HG03460 (cell line): ENCODE measurements around the gene MOGAT1.
"Not testable (repeated sequence)": the region's sequence is repeated elsewhere in the genome, so short reads cannot be mapped to it uniquely, and the experiment has no call there.

Source experiments
- ATAC-seq: cut with Tn5 transposase; IDR thresholded peaks from one replicate; pipeline ENCODE4 v1.9.1; 2021; ENCODE audit not compliant: unreplicated experiment

Gene MOGAT1

GRCh38 chr2:222709191-222709891 lies 37.9 kb downstream of the MOGAT1 start:
- peak; percentile 63 for ATAC-seq

GRCh38 chr2:222710736-222711135 lies 39.3 kb downstream of the MOGAT1 start:
- no peak for ATAC-seq

- ATAC-seq: no peak
Observed at GRCh38 chr2:222711315-222711940, 40.0 kb downstream of the MOGAT1 start.

- ATAC-seq: no peak
Observed at GRCh38 chr2:222713002-222713401, 41.5 kb downstream of the MOGAT1 start.

DNA sequence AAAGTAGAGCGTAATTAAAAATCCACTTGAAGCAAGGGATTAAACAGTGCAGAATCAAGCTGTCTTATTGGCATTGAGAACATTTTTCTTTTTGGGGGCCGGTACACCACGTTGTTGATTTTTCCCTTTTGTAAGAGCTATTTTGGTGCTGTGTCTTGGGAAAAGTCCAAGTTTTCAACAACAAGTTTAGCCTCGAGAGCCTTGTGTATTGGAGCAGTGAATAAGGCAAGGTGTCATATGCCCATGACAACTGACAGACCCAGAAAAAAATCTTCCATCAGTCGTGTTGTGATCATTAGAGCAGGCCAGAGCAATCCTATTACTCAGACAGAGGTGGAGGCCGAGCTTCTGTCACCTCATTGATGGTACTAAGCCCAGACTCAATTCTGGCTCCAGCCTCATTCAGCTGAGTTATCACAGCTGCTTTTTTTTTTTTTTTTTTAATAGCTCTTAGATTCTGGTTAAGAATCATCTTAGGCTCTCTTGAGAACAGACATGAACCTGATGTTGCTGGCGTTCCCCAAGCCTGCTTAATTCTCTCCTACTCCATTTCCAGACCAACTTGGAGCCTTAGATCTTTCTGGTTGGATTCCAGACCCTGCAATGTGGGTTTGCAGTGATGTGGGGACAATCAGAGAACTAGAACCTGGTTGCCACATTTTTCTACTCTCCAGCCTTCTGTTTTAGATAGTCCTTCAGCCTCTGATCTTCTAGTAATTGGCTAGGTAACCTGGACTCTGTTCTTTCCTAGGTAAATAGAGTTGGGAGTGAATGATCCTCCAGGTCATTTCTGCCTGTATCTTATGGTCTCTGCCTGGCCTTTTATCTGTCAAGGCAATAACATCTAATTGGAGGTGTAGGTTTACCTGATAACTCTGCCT lies 43.1 kb downstream of the MOGAT1 start:
- ATAC-seq: no peak

- peak; percentile 43 for ATAC-seq
Observed at GRCh38 chr2:222715742-222716141, 44.3 kb downstream of the MOGAT1 start.

DNA sequence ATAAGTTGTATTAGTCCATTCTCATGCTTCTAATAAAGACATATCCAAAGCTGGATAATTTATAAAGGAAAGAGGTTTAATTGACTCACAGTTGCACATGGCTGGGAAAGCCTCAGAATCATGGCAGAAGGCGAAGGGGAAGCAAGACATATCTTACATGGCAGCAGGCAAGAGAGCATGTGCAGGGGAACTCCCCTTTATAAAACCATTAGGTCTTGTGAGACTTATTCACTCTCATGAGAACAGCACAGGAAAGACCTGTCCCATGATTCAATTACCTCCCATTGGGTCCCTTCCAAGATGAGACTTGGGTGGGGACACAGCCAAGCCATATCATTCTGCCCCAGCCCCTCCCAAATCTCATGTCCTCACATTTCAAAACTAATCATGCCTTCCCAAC lies 48.3 kb downstream of the MOGAT1 start:
- ATAC-seq: not testable (repeated sequence)

DNA sequence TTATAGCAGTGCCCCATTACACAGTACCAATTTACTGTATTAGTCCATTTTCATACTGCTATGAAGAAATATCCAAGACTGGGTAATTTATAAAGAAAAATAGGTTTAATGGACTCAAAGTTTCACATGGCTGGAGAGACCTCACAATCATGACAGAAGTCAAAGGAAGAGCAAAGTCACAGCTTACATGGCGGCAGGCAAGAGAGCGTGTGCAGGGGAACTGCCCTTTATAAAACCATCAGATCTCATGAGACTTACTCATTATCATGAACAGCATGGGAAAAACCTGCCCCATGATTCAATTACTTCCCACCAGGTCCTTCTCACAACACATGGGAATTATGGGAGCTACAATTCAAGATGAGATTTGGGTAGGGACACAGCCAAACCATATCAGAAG lies 50.1 kb downstream of the MOGAT1 start:
- not testable (repeated sequence) for ATAC-seq

DNA sequence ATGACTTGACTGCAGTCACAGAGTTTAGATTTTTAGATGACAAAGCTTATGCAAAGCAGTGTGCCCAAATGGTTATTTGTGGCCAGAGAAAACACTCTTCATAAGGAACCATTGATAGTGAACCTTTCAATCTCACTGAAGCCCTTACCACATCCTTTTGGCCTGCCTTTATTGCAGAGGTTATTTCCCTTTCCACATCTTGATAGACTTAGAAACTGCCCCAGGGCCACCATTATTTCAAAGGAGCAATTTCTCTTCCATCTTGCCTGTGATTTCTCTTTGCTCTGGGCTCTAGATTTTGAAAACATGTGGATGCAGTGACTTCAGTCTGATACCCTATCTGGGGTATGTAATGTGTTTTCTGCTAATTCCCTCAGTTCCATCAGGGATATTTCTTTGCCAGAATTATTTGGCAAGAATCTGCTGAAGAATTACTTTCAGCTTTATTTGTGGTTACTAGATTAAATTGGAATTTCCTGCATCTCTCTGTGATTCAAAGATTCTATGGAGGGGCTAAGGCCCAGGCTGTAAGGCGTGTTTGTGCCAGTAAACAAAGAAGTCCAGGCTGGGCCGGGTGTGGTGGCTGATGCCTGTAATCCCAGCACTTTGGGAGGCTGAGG lies 51.0 kb downstream of the MOGAT1 start:
- peak; percentile 99 for ATAC-seq

DNA sequence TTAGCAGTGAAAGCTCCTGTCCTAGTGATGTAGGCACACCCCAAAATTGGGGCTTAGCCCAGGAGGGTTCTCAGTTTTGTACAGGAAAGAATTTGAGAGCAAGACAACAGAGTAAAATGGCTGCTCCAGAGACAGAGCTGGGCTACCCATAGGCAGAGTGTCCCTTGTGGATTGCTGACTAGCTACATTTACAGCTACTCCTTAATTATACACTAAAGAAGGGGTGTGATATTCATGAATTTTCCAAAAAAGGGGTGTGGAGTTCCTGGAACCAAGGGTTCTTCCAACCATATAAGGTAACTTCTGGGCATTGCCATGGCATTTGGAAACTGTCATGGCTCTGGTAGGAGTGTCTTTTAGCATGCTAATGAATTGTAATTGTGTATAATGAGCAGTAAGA lies 52.8 kb downstream of the MOGAT1 start:
- no peak for ATAC-seq

- no peak for ATAC-seq
Observed at GRCh38 chr2:222728621-222729020, 57.2 kb downstream of the MOGAT1 start.

GRCh38 chr2:222730366-222730999 lies 59.0 kb downstream of the MOGAT1 start:
- peak; percentile 57 for ATAC-seq

- ATAC-seq: no peak
Observed at GRCh38 chr2:222731201-222731621, 59.8 kb downstream of the MOGAT1 start.

GRCh38 chr2:222732489-222733178 lies 61.2 kb downstream of the MOGAT1 start:
- ATAC-seq: no peak

GRCh38 chr2:222733470-222733845 lies 62.0 kb downstream of the MOGAT1 start:
- no peak for ATAC-seq

GRCh38 chr2:222733846-222734702 lies 62.6 kb downstream of the MOGAT1 start:
- no peak for ATAC-seq

- peak; percentile 79 for ATAC-seq
Observed at GRCh38 chr2:222734703-222735014, 63.2 kb downstream of the MOGAT1 start.

GRCh38 chr2:222736301-222736700 lies 64.8 kb downstream of the MOGAT1 start:
- ATAC-seq: no peak

GRCh38 chr2:222736924-222737323 lies 65.5 kb downstream of the MOGAT1 start:
- no peak for ATAC-seq
